Gastroesophageal sphincter (tissue), 4 donors: ENCODE measurements around the gene GOLGA7B. TPM values are rescaled to one million over a fixed set of nuclear protein-coding genes. Genes with fewer than 3 reads are reported as not detected.

Experiments
- ATAC-seq: fragments of 150-250 bp; one replicate; pipeline ENCODE4 v1.9.1; 2016; ENCODE audit warnings: mild to moderate bottlenecking, moderate library complexity
- H3K27ac ChIP-seq, 4 donors: fragments of 200-600 bp; sonication (generic) in 3 of 4; 1 replicate in 3 of 4; 2 replicates in 1 of 4; pipeline ENCODE4 v1.5.1; 2016 to 2019
- H3K27me3 ChIP-seq: fragments of 200-600 bp; sonication (generic); one replicate; pipeline ENCODE4 v1.5.1; 2019
- H3K36me3 ChIP-seq, 2 donors: fragments of 200-600 bp; sonication (generic); one replicate each; pipeline ENCODE4 v1.5.1; 2019; ENCODE audit warnings: control low read depth in 1 of 2
- H3K4me1 ChIP-seq, 3 donors: fragments of 200-600 bp; sonication (generic); 1 replicate in 2 of 3; 2 replicates in 1 of 3; pipeline ENCODE4 v1.5.1; 2016 to 2019; ENCODE audit warnings: control low read depth in 2 of 3
- H3K4me3 ChIP-seq, 2 donors: fragments of 200-600 bp; sonication (generic); one replicate each; pipeline ENCODE4 v1.5.1; 2019; ENCODE audit warnings: mild to moderate bottlenecking in 1 of 2, moderate library complexity in 1 of 2
- H3K9me3 ChIP-seq, 3 donors: fragments of 200-600 bp; sonication (generic); one replicate each; pipeline ENCODE4 v1.5.1; 2017 to 2019; ENCODE audit warnings: control low read depth in 2 of 3
- CTCF ChIP-seq, 4 experiments: fragments of 200-600 bp in 2 of 4; fragments of 450-650 bp in 2 of 4; sonication (generic) in 1 of 4; IDR thresholded peaks; one replicate each; pipeline ENCODE4 v1.5.1; 2017 to 2019; ENCODE audit warnings: antibody characterized with exemption in 4 of 4, mild to moderate bottlenecking in 2 of 4, moderate library complexity in 2 of 4
- EP300 ChIP-seq: sonication (generic); formaldehyde crosslinking; IDR thresholded peaks from one replicate; pipeline ENCODE4 v1.6.1; 2017; ENCODE audit warnings: antibody characterized with exemption, mild to moderate bottlenecking
- POLR2A ChIP-seq, 2 donors: fragments of 450-650 bp; IDR thresholded peaks; one replicate each; pipeline ENCODE4 v1.6.1; 2017; ENCODE audit warnings: antibody characterized with exemption in 2 of 2, mild to moderate bottlenecking in 2 of 2, moderate library complexity in 1 of 2
- POLR2AphosphoS5 ChIP-seq: sonication (generic); formaldehyde crosslinking; IDR thresholded peaks from one replicate; pipeline ENCODE4 v1.6.1; 2017; ENCODE audit warnings: antibody characterized with exemption
- WGBS, 2 donors: methylation state at CpG; one replicate each; pipeline ENCODE4 v1.1.5; 2018; ENCODE audit warnings: low coverage in 1 of 2; 5-methylcytosine and 5-hydroxymethylcytosine counted together
- total RNA-seq, 4 donors: library from RNA; depleted of rRNA; stranded (reverse); fragments of >200 nt; gene quantifications; one replicate each; pipeline ENCODE4 v1.1.0, GENCODE V29; 2016

The GOLGA7B gene
- total RNA-seq, 4 donors from 2014 or later, result 0.08 to 0.40 (median 0.23) TPM

GRCh38 chr10:97814996-97815395, 34.6 kb upstream of the GOLGA7B start:
- ATAC-seq, result no peak
- no peak for TF ChIP-seq CTCF (IDR thresholded peaks at IDR 0.05)
- no peak for TF ChIP-seq EP300
- TF ChIP-seq POLR2A (IDR thresholded peaks at IDR 0.05), result no peak
- no peak for TF ChIP-seq POLR2AphosphoS5
- Histone ChIP-seq H3K4me1 (no peaks in the 10 kb centered on the region), H3K4me3 (no peak overlapping the region), H3K27ac (no peak overlapping the region), H3K36me3 (no peaks in the 10 kb centered on the region), H3K9me3 (no peaks in the 10 kb centered on the region), H3K27me3 (peaks cover 49% of the 10 kb centered on the region)
- WGBS, 2 donors, result 63 to 85% methylated on average over 1 to 2 of the region's 5 CpGs

DNA sequence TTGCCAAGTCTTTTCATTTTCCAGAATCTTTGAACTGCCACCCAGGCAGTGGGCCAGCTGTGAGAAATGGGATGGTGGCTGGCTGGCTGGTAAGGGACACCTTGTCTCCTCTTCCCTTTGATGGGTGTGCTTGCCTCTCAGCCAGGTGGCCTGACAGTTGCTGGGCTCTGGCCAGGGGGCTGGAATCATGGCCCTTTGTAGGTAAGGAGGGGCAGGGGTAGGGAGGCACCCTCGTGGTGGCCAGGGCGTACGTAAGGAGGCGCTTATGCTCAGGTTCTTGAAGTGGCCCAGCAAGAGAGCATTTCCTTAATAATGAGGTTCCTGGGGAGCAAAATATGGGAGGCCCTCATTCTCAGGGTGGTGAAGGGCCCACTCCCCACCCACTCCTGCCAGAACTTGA, 33.0 kb upstream of the GOLGA7B start:
- H3K4me1 ChIP-seq, result no peaks in the 10 kb centered on the region
- no peak for ATAC-seq
- no peaks in the 10 kb centered on the region for H3K36me3 ChIP-seq
- peaks cover 49% of the 10 kb centered on the region for H3K27me3 ChIP-seq
- WGBS, 2 donors, result no CpG with 5 or more reads among the region's 4 CpGs
- no peak overlapping the region for H3K4me3 ChIP-seq
- H3K9me3 ChIP-seq, result no peaks in the 10 kb centered on the region
- no peak overlapping the region for H3K27ac ChIP-seq
- TF ChIP-seq CTCF (IDR thresholded peaks at IDR 0.05), result no peak
- no peak for TF ChIP-seq EP300
- TF ChIP-seq POLR2AphosphoS5, result no peak
- no peak for TF ChIP-seq POLR2A (IDR thresholded peaks at IDR 0.05)

DNA sequence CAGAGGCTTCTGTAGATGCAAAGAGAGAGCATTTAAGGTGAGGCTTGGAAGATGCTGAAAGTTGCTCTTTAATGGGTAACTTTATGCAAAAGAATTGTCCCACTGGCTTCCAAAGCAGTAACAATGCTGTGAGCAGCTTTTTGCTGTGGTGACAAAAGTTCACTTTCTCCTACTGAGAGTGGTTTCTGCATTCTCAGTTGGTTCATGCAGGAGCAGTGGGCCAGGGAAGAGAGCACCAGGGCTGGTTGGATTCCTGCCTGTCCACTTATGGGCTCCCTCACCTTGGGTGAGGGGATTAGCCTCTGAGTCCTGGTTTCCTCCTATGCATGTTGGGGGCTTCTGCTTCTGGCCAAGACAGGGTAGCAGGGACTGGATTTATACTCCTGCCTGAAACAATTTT, 31.1 kb upstream of the GOLGA7B start:
- no peak for TF ChIP-seq POLR2A (IDR thresholded peaks at IDR 0.05)
- TF ChIP-seq EP300, result no peak
- TF ChIP-seq POLR2AphosphoS5, result no peak

GRCh38 chr10:97820096-97820704, 29.4 kb upstream of the GOLGA7B start:
- TF ChIP-seq CTCF (IDR thresholded peaks at IDR 0.05), result no peak
- TF ChIP-seq EP300, result no peak
- no peak for TF ChIP-seq POLR2AphosphoS5
- TF ChIP-seq POLR2A (IDR thresholded peaks at IDR 0.05), result no peak
- H3K27me3 ChIP-seq, result peaks cover 76% of the 10 kb centered on the region
- WGBS, 2 donors, result 71 to 82% methylated on average over 8 of the region's 8 CpGs

More for the DNA sequence above, 31.1 kb upstream of the GOLGA7B start:
- no peak for ATAC-seq
- Histone ChIP-seq H3K27ac (no peak overlapping the region), H3K9me3 (no peaks in the 10 kb centered on the region), H3K36me3 (no peaks in the 10 kb centered on the region), H3K4me1 (no peaks in the 10 kb centered on the region), H3K27me3 (peaks cover 64% of the 10 kb centered on the region), H3K4me3 (no peak overlapping the region)

DNA sequence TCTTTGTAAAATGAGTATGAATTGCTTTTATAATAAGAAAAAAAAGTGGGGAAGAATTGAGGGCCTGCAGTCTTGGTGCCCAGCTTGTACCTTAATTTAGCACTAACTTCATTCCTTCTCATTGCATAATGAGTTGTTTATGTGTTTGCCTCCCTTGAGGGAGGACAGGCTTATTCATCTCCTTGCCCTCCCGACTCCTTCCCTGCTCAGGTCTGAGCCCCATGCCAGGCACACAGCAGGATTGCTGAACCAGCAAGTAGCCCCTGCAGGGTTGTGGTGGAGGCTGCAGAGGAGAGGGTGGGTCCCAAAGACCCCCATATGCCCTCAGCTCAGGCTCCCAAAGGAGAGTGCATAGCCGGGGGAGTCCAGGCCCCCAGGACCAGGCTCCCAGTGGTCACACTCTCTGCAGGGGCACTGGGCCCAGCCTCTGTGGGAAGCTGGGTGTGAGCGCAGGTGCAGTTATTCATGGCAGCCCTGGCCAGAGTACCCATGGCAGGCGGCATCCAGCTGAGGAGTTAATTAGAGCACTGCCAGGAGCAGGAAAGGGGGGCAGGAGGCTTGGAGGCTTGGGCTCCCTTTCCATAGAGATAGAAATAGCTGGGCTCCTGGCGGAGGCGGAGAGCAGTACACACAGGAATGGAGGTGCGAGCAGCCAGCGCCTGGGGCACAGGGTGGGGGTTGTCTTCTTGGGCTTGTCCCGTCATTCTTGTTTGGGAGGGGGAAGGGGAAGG, 28.2 kb upstream of the GOLGA7B start:
- Histone ChIP-seq H3K27me3 (peaks cover 65% of the 10 kb centered on the region), H3K9me3 (no peaks in the 10 kb centered on the region), H3K27ac (no peak overlapping the region), H3K4me3 (no peak overlapping the region), H3K4me1 (no peaks in the 10 kb centered on the region), H3K36me3 (no peaks in the 10 kb centered on the region)
- TF ChIP-seq POLR2A (IDR thresholded peaks at IDR 0.05) (no peak), CTCF (IDR thresholded peaks at IDR 0.05) (no peak), EP300 (no peak), POLR2AphosphoS5 (no peak)
- WGBS, 2 donors, result 39 to 60% methylated on average over 1 to 6 of the region's 9 CpGs
- ATAC-seq, result no peak

More at GRCh38 chr10:97820096-97820704, 29.4 kb upstream of the GOLGA7B start:
- Histone ChIP-seq H3K36me3 (no peaks in the 10 kb centered on the region), H3K9me3 (no peaks in the 10 kb centered on the region), H3K4me3 (no peak overlapping the region), H3K4me1 (no peaks in the 10 kb centered on the region), H3K27ac (no peak overlapping the region)
- no peak for ATAC-seq
